Spleen (tissue), 13 donors: ENCODE results near the gene BLOC1S4. TPM values are rescaled to one million over a fixed set of nuclear protein-coding genes. Genes with fewer than 3 reads are reported as not detected.

Source experiments
- DNase-seq: peaks from one replicate; pipeline ENCODE4 v3.0.0-alpha.2; 2020
- H3K27ac ChIP-seq, 8 donors: fragments of 200-600 bp; sonication (generic) in 7 of 8; 1 replicate in 4 of 8; 2 replicates in 4 of 8; pipeline versions ENCODE4 v1.5.0 to v1.8.0; 2016 to 2021; ENCODE audit warnings: inconsistent platforms in 4 of 8, mild to moderate bottlenecking in 4 of 8, moderate library complexity in 1 of 8
- H3K27me3 ChIP-seq, 7 donors: fragments of 200-600 bp; sonication (generic) in 6 of 7; replicated peaks in 1 of 7; 1 replicate in 4 of 7; 2 replicates in 3 of 7; pipeline versions ENCODE4 v1.5.0 to v1.8.0; 2016 to 2021; ENCODE audit warnings: inconsistent platforms in 3 of 7, mild to moderate bottlenecking in 1 of 7
- H3K36me3 ChIP-seq, 6 donors: fragments of 200-600 bp; sonication (generic) in 5 of 6; 1 replicate in 4 of 6; 2 replicates in 2 of 6; pipeline versions ENCODE4 v1.5.0 to v1.8.0; 2016 to 2021; ENCODE audit warnings: inconsistent platforms in 2 of 6
- H3K4me1 ChIP-seq, 6 donors: fragments of 200-600 bp; sonication (generic) in 5 of 6; 1 replicate in 3 of 6; 2 replicates in 3 of 6; pipeline versions ENCODE4 v1.5.0 to v1.8.0; 2016 to 2021; ENCODE audit warnings: inconsistent platforms in 3 of 6
- H3K4me3 ChIP-seq, 8 donors: fragments of 200-600 bp; sonication (generic) in 7 of 8; 1 replicate in 4 of 8; 2 replicates in 4 of 8; pipeline versions ENCODE4 v1.5.0 to v1.8.0; 2016 to 2021; ENCODE audit warnings: inconsistent platforms in 4 of 8, mild to moderate bottlenecking in 4 of 8, moderate library complexity in 2 of 8
- H3K9me3 ChIP-seq, 8 donors: fragments of 200-600 bp; sonication (generic) in 7 of 8; 1 replicate in 4 of 8; 2 replicates in 4 of 8; pipeline versions ENCODE4 v1.5.0 to v1.8.0; 2016 to 2021; ENCODE audit warnings: inconsistent platforms in 4 of 8
- CTCF ChIP-seq, 11 experiments: fragments of 200-600 bp in 7 of 11; fragments of 450-650 bp in 4 of 11; sonication (generic) in 4 of 11; IDR thresholded peaks in 8 of 11; conservative IDR thresholded peaks in 3 of 11; 1 replicate in 7 of 11; 2 replicates in 4 of 11; pipeline versions ENCODE4 v1.4.0 to v1.8.0; 2016 to 2021; ENCODE audit warnings: antibody characterized with exemption in 11 of 11, inconsistent platforms in 4 of 11, mild to moderate bottlenecking in 1 of 11
- POLR2A ChIP-seq, 3 donors: fragments of 450-650 bp; IDR thresholded peaks; one replicate each; pipeline ENCODE4 v1.5.1; 2017; ENCODE audit warnings: antibody characterized with exemption in 3 of 3, mild to moderate bottlenecking in 1 of 3
- POLR2AphosphoS5 ChIP-seq, 3 donors: sonication (generic); formaldehyde crosslinking; IDR thresholded peaks; one replicate each; pipeline ENCODE4 v1.5.1; 2017; ENCODE audit warnings: antibody characterized with exemption in 3 of 3
- WGBS, 5 donors: extraction: QIAGEN DNeasy Blood & Tissue Kit in 3 of 5; methylation state at CpG; one replicate each; pipeline versions ENCODE4 v1.1.5 to v1.1.7; 2013 to 2018; 5-methylcytosine and 5-hydroxymethylcytosine counted together
- intact Hi-C: fragments of 100-400 bp; cut with DNase I; formaldehyde crosslinking; loops from one replicate; pipeline ENCODE4 v1.15.0; 2023; ENCODE audit warnings: low total_unique reads
- long read RNA-seq, 2 donors: transcript quantifications; one replicate each; lab custom pipeline, GENCODE V29; 2026
- polyA plus RNA-seq, 3 donors: library from polyadenylated mRNA; stranded (reverse); fragments of 200-250 nt; gene quantifications; one replicate each; pipeline ENCODE4 v1.2.1, GENCODE V29; 2013
- total RNA-seq, 7 donors: library from RNA; depleted of rRNA in 3 of 7; stranded (reverse); fragments of >200 nt in 3 of 7; fragmentation: NEBNext Ultra II Directional in 4 of 7; extraction: Animal tissue kit (Norgen Biotek cat#: 25700) in 4 of 7; gene quantifications; one replicate each; pipeline versions ENCODE4 v1.1.0 to v1.2.1, GENCODE V29; 2016 to 2021
- donor health status: healthy with polysubstance abuse.
- donor health status: DM: no; HTN: no; CAD: no; lungs with moderate emphysema.
- donor health status: DM: no; HTN: no; CAD: no.
- donor health status: Bipolar disorder and iron deficiency.
- donor health status: healthy.
- donor health status: DM: no; HTN: no; CAD: no.
- donor health status: DM: yes; HTN: yes; CAD: no.

Gene BLOC1S4
- total RNA-seq, result 10 to 100 TPM; 13.4 to 24.2 (median 16.7) TPM
- polyA plus RNA-seq, result 10 to 100 TPM; 19.6 to 22.8 (median 20.3) TPM
- long read RNA-seq, donor 1, transcript BLOC1S4-201 (1 exons, 1,617 nt), result major isoform, 12 of 12 reads
- long read RNA-seq, donor 1, partial matches to known transcripts, result 0 of 12 reads
- long read RNA-seq, donor 1, other reads (novel, unspliced or antisense), result 0 of 12 reads
- long read RNA-seq, donor 2, transcript BLOC1S4-201 (1 exons, 1,617 nt), result major isoform, 17 of 17 reads
- long read RNA-seq, donor 2, partial matches to known transcripts, result 0 of 17 reads
- long read RNA-seq, donor 2, other reads (novel, unspliced or antisense), result 0 of 17 reads

- no peaks in the 10 kb centered on the region for H3K27me3 ChIP-seq
- H3K4me1 ChIP-seq, result peaks cover 17 to 55% (median 39%) of the 10 kb centered on the region in 6 donors
- no peaks in the 10 kb centered on the region for H3K9me3 ChIP-seq
- peak within 1 kb of the TSS; percentile 38 to 96 (median 76) for H3K4me3 ChIP-seq
- TF ChIP-seq CTCF (IDR thresholded peaks at IDR 0.05 in 8 of 11, conservative IDR thresholded peaks at IDR 0.05 in 3 of 11) (peak in 7 of 11 experiments; percentile 19 to 43 (median 28)), POLR2A (IDR thresholded peaks at IDR 0.05) (peak; percentile 61 to 83 (median 66)), POLR2AphosphoS5 (IDR thresholded peaks at IDR 0.05) (peak; percentile 98 to 99 (median 99))
- H3K27ac ChIP-seq, result peak within 1 kb of the TSS; percentile 82 to 99 (median 97)
- WGBS, 5 donors, result 0 to 1% (median 0%) methylated on average over 40 to 109 of the region's 109 CpGs
- DNase-seq, result peak; percentile 96
- intact Hi-C loops, result loop anchor here (5.0 kb wide), 1 partner anchor 66 kb away; the partner anchor contains the start of gene KIAA0232
- H3K36me3 ChIP-seq, result peaks cover 0 to 10% (median 0%) of the 10 kb centered on the region in 6 donors
These were observed at the start of gene BLOC1S4 for GRCh38 chr4:6716018-6716911. TSS of gene BLOC1S4 (plus strand) at chr4:6716174. CDS start at chr4:6716210, 36 bp downstream.

- no peak overlapping the region for H3K27ac ChIP-seq
- H3K4me1 ChIP-seq, result peaks cover 0 to 27% (median 13%) of the 10 kb centered on the region in 6 donors
- WGBS, 5 donors, result 83 to 92% (median 88%) methylated on average over 11 of the region's 11 CpGs
- H3K36me3 ChIP-seq, result peaks cover 0 to 17% (median 0%) of the 10 kb centered on the region in 6 donors
- no peaks in the 10 kb centered on the region for H3K9me3 ChIP-seq
- DNase-seq, result peak; percentile 58
- intact Hi-C loops, result no loop called here
- H3K27me3 ChIP-seq, result peaks cover 0 to 26% (median 9%) of the 10 kb centered on the region in 7 donors
- TF ChIP-seq POLR2A (IDR thresholded peaks at IDR 0.05) (no peak), POLR2AphosphoS5 (IDR thresholded peaks at IDR 0.05) (no peak), CTCF (IDR thresholded peaks at IDR 0.05 in 8 of 11, conservative IDR thresholded peaks at IDR 0.05 in 3 of 11) (no peak)
- no peak overlapping the region for H3K4me3 ChIP-seq
These were observed 47.6 kb upstream of the BLOC1S4 start for GRCh38 chr4:6668391-6668790.

GRCh38 chr4:6671648-6672047, 44.3 kb upstream of the BLOC1S4 start:
- intact Hi-C loops, result no loop called here
- Histone ChIP-seq H3K4me1 (peaks cover 18 to 38% (median 26%) of the 10 kb centered on the region in 6 donors), H3K27me3 (no peaks in the 10 kb centered on the region), H3K4me3 (no peak overlapping the region), H3K36me3 (peaks cover 0 to 31% (median 0%) of the 10 kb centered on the region in 6 donors), H3K27ac (no peak overlapping the region), H3K9me3 (no peaks in the 10 kb centered on the region)
- DNase-seq, result no peak
- 44 to 100% (median 88%) methylated on average over 1 of the region's 1 CpG for WGBS, 5 donors
- TF ChIP-seq POLR2A (IDR thresholded peaks at IDR 0.05) (no peak), POLR2AphosphoS5 (IDR thresholded peaks at IDR 0.05) (no peak), CTCF (IDR thresholded peaks at IDR 0.05 in 8 of 11, conservative IDR thresholded peaks at IDR 0.05 in 3 of 11) (no peak)
